Smooth muscle cell of the coronary artery (primary cell): ENCODE measurements around the gene GRID1. TPM values are rescaled to one million over a fixed set of nuclear protein-coding genes. Genes with fewer than 3 reads are reported as not detected.

Experiments
- total RNA-seq: library from RNA; depleted of rRNA; stranded (reverse); fragments of >200 nt; gene quantifications from 2 replicates; pipeline ENCODE4 v1.2.3, GENCODE V29; 2014; ENCODE audit warnings: low replicate concordance

GRID1 gene
- total RNA-seq: under 0.01 TPM in 1 of 2 replicates, not detected in the other

GRCh38 chr10:86366033-86366901, at the start of gene GRID1:
Gene GRID1, minus strand, starts transcription at chr10:86366795.

Other genes with a start within 250 kb of the GRID1 start
- 40.1 and 52.3 TPM in 2 replicates for gene WAPL, start 155.0 kb upstream of the GRID1 start, total RNA-seq